SU-DHL-6 (cell line): ENCODE data around the gene SYTL4.

Experiments used
- EZH2phosphoT487 ChIP-seq: fragments of 200-600 bp; sonication (generic), shearing (Covaris generic); conservative IDR thresholded peaks from 2 replicates; pipeline ENCODE4 v1.6.1; 2018; ENCODE audit warnings: mild to moderate bottlenecking, antibody characterized with exemption, low read length, moderate library complexity, mixed read lengths
- TF ChIP-seq, protein P1 (sequence below): fragments of 200-600 bp; sonication (generic); IDR thresholded peaks from one replicate; pipeline ENCODE4 v1.5.1; 2017; ENCODE audit warnings: antibody characterized with exemption, mild to moderate bottlenecking, low read length, moderate library complexity; ENCODE audit not compliant: insufficient read depth, poor library complexity, severe bottlenecking

DNA sequence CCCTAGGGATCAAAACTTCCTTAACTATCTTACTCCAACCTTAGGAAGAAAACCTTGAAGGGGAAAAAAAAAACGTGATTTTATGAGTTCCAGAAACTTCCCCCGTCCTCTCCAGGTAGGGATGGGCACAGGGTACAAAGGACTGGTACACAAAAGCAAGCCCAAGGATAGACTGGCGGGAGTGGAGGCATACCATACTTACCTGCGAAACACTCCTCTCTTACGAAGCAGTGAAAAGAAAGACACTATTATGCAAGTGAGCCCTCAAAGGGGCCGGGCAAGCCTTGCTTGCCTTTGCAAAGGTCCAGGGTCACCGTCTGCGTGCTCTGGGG, 96.0 kb downstream of the SYTL4 start:
- TF ChIP-seq, protein P1, sequence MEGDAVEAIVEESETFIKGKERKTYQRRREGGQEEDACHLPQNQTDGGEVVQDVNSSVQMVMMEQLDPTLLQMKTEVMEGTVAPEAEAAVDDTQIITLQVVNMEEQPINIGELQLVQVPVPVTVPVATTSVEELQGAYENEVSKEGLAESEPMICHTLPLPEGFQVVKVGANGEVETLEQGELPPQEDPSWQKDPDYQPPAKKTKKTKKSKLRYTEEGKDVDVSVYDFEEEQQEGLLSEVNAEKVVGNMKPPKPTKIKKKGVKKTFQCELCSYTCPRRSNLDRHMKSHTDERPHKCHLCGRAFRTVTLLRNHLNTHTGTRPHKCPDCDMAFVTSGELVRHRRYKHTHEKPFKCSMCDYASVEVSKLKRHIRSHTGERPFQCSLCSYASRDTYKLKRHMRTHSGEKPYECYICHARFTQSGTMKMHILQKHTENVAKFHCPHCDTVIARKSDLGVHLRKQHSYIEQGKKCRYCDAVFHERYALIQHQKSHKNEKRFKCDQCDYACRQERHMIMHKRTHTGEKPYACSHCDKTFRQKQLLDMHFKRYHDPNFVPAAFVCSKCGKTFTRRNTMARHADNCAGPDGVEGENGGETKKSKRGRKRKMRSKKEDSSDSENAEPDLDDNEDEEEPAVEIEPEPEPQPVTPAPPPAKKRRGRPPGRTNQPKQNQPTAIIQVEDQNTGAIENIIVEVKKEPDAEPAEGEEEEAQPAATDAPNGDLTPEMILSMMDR: no peak
- TF ChIP-seq EZH2phosphoT487: no peak
